ENCODE results near the gene MYH3. TPM values are rescaled to one million over a fixed set of nuclear protein-coding genes. Genes with fewer than 3 reads are reported as not detected.

MYH3 gene
- total RNA-seq, 4 donors from 2014 or later: 2.2 to 6.6 (median 3.6) TPM

DNA sequence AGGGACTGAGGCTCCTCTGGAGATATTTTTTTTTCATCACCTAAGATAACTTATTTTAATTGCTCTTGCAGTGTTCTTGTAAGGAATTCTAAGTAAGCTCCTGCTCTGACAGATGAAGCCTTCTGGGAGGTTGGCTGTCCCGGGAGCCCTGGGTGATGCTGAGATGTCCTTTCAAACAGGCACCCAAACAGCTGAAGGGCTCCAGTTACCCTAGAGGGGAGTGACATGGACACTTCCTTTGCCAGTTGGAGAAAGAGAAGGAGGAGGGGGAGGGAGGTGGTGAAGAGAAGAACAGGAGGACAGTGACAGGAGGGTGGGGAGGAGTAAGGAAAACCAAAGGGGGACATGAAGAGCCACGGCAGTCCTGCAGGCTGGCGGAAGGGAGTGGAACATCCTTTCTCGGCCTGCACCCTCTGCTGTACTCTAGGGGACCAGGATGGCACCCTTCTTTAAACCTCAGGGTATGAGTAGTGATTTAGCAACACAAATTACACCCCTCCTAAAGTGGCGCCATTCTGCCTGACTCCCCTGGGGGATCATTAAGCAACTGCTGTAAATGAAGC lies 51.8 kb downstream of the MYH3 start:
- intact Hi-C loops (cut with DNase I; ENCODE audit: low total_unique reads): loop anchor here (10.0 kb wide), 1 partner anchor 271 kb away; no protein-coding TSS in a partner anchor
- WGBS, 2 donors (ENCODE audit: low coverage in 1 of 2): 62 to 73% methylated on average over 3 to 5 of the region's 5 CpGs

GRCh38 chr17:10604521-10604920 lies 52.6 kb downstream of the MYH3 start:
- no peak overlapping the region for H3K27ac ChIP-seq
- H3K27me3 ChIP-seq: no peaks in the 10 kb centered on the region
- TF ChIP-seq EP300 (IDR thresholded peaks at IDR 0.05; ENCODE audit: low read depth) (no peak), POLR2A (IDR thresholded peaks at IDR 0.05) (no peak), POLR2AphosphoS5 (IDR thresholded peaks at IDR 0.05) (no peak)
- TF ChIP-seq, protein P1, sequence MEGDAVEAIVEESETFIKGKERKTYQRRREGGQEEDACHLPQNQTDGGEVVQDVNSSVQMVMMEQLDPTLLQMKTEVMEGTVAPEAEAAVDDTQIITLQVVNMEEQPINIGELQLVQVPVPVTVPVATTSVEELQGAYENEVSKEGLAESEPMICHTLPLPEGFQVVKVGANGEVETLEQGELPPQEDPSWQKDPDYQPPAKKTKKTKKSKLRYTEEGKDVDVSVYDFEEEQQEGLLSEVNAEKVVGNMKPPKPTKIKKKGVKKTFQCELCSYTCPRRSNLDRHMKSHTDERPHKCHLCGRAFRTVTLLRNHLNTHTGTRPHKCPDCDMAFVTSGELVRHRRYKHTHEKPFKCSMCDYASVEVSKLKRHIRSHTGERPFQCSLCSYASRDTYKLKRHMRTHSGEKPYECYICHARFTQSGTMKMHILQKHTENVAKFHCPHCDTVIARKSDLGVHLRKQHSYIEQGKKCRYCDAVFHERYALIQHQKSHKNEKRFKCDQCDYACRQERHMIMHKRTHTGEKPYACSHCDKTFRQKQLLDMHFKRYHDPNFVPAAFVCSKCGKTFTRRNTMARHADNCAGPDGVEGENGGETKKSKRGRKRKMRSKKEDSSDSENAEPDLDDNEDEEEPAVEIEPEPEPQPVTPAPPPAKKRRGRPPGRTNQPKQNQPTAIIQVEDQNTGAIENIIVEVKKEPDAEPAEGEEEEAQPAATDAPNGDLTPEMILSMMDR (IDR thresholded peaks at IDR 0.05): no peak
- H3K4me1 ChIP-seq: no peaks in the 10 kb centered on the region
- DNase-seq: no peak
- 84 to 90% methylated on average over 8 of the region's 8 CpGs for WGBS, 2 donors (ENCODE audit: low coverage in 1 of 2)
- in situ Hi-C loops (cut with MboI; ENCODE audit: low pct_ligation_motif_present in 1 of 4, low pct_unique_long_range_greater_than_20kb in 1 of 4, low sequenced_read_pairs in 3 of 4): loop anchor here in 2 of 4 donors (25.0 kb wide), 2 partner anchors 92 to 692 kb away; partner anchors contain the start of genes MYH1 (in 1 of the 2) and RCVRN (in 1 of the 2)
- H3K4me3 ChIP-seq: no peak overlapping the region
- H3K36me3 ChIP-seq: no peaks in the 10 kb centered on the region
- H3K9me3 ChIP-seq: no peaks in the 10 kb centered on the region
- intact Hi-C loops (cut with DNase I; ENCODE audit: low total_unique reads): loop anchor here (10.0 kb wide), 1 partner anchor 270 kb away; no protein-coding TSS in a partner anchor

More for the DNA sequence above, 51.8 kb downstream of the MYH3 start:
- H3K4me3 ChIP-seq: no peak overlapping the region
- H3K27ac ChIP-seq: no peak overlapping the region
- no peak for DNase-seq
- in situ Hi-C loops (cut with MboI; ENCODE audit: low pct_ligation_motif_present in 1 of 4, low pct_unique_long_range_greater_than_20kb in 1 of 4, low sequenced_read_pairs in 3 of 4): loop anchor here in 2 of 4 donors (25.0 kb wide), 2 partner anchors 93 to 693 kb away; partner anchors contain the start of genes MYH1 (in 1 of the 2) and RCVRN (in 1 of the 2)
- no peaks in the 10 kb centered on the region for H3K9me3 ChIP-seq
- no peaks in the 10 kb centered on the region for H3K4me1 ChIP-seq
- no peaks in the 10 kb centered on the region for H3K36me3 ChIP-seq
- no peaks in the 10 kb centered on the region for H3K27me3 ChIP-seq
- TF ChIP-seq POLR2AphosphoS5 (IDR thresholded peaks at IDR 0.05) (no peak), EP300 (IDR thresholded peaks at IDR 0.05; ENCODE audit: low read depth) (no peak), POLR2A (IDR thresholded peaks at IDR 0.05) (no peak)
- TF ChIP-seq, protein P1 (IDR thresholded peaks at IDR 0.05): no peak

DNA sequence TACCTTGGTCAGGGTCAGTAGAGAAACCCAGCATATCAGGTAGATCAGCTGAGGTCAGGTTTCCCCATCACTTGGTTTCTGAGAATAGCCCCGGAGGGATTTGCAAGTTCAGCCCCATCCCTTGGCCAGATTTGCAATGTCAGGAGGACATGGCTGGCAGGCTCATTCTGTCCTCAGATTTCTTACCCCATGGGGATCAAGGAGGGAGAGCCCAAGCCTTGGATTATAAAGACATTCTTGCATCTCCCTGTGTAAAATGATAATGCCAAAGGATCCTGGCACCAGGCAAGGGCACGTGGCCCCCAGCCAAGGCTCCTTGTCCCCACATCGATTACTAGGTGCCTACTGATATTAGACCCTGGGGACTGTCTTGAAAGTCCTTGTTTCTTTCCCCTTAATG lies 53.2 kb downstream of the MYH3 start:
- no peak overlapping the region for H3K27ac ChIP-seq
- no peak overlapping the region for H3K4me3 ChIP-seq
- TF ChIP-seq EP300 (IDR thresholded peaks at IDR 0.05; ENCODE audit: low read depth): no peak
- no peak for TF ChIP-seq POLR2A (IDR thresholded peaks at IDR 0.05)
- no peak for TF ChIP-seq POLR2AphosphoS5 (IDR thresholded peaks at IDR 0.05)
- TF ChIP-seq, protein P1 (IDR thresholded peaks at IDR 0.05): no peak
- H3K27me3 ChIP-seq: no peaks in the 10 kb centered on the region
- H3K4me1 ChIP-seq: no peaks in the 10 kb centered on the region
- intact Hi-C loops (cut with DNase I; ENCODE audit: low total_unique reads): loop anchor here (10.0 kb wide), 1 partner anchor 269 kb away; no protein-coding TSS in a partner anchor
- in situ Hi-C loops (cut with MboI; ENCODE audit: low pct_ligation_motif_present in 1 of 4, low pct_unique_long_range_greater_than_20kb in 1 of 4, low sequenced_read_pairs in 3 of 4): loop anchor here in 2 of 4 donors (25.0 kb wide), 2 partner anchors 92 to 692 kb away; partner anchors contain the start of genes MYH1 (in 1 of the 2) and RCVRN (in 1 of the 2)
- WGBS, 2 donors (ENCODE audit: low coverage in 1 of 2): 60 to 73% methylated on average over 1 to 3 of the region's 3 CpGs
- no peaks in the 10 kb centered on the region for H3K36me3 ChIP-seq
- H3K9me3 ChIP-seq: no peaks in the 10 kb centered on the region
- DNase-seq: no peak

DNA sequence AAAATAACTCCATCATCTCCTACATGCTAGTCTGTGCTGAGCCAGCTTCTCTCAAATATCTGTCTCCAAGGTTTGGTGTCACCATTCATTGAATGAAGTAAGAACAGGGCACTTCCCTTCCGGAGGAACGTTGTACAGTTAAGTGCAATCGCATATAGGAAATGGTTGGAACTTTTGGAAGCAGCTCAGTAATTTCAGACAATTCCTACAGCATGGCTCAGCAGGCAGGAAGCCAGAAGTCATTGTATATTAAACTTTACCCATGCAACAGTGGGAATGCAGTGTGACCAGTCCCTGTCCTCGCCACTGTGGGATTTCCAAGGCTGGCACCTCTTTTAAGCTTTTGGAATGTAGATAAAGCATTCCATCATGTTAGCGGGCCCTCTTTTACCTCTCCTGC lies 56.5 kb downstream of the MYH3 start:
- in situ Hi-C loops (cut with MboI; ENCODE audit: low pct_ligation_motif_present in 1 of 4, low pct_unique_long_range_greater_than_20kb in 1 of 4, low sequenced_read_pairs in 3 of 4): loop anchor here in 2 of 4 donors (25.0 kb wide), 2 partner anchors 88 to 688 kb away; partner anchors contain the start of genes MYH1 (in 1 of the 2) and RCVRN (in 1 of the 2)
- Histone ChIP-seq H3K27me3 (no peaks in the 10 kb centered on the region), H3K36me3 (no peaks in the 10 kb centered on the region), H3K4me3 (no peak overlapping the region), H3K9me3 (no peaks in the 10 kb centered on the region), H3K4me1 (no peaks in the 10 kb centered on the region), H3K27ac (no peak overlapping the region)
- WGBS, 2 donors (ENCODE audit: low coverage in 1 of 2): 59 to 61% methylated on average over 4 to 5 of the region's 5 CpGs
- TF ChIP-seq POLR2A (IDR thresholded peaks at IDR 0.05) (no peak), EP300 (IDR thresholded peaks at IDR 0.05; ENCODE audit: low read depth) (no peak), POLR2AphosphoS5 (IDR thresholded peaks at IDR 0.05) (no peak)
- TF ChIP-seq, protein P1 (IDR thresholded peaks at IDR 0.05): no peak
- no peak for DNase-seq
- intact Hi-C loops (cut with DNase I; ENCODE audit: low total_unique reads): loop anchor here (10.0 kb wide), 1 partner anchor 266 kb away; no protein-coding TSS in a partner anchor

Data from transverse colon (tissue), 4 donors.